ENCODE measurements around the gene DEFB123.

GRCh38 chr20:31490752-31491151 is 50.3 kb downstream of the DEFB123 start:
- TF ChIP-seq, protein P1, sequence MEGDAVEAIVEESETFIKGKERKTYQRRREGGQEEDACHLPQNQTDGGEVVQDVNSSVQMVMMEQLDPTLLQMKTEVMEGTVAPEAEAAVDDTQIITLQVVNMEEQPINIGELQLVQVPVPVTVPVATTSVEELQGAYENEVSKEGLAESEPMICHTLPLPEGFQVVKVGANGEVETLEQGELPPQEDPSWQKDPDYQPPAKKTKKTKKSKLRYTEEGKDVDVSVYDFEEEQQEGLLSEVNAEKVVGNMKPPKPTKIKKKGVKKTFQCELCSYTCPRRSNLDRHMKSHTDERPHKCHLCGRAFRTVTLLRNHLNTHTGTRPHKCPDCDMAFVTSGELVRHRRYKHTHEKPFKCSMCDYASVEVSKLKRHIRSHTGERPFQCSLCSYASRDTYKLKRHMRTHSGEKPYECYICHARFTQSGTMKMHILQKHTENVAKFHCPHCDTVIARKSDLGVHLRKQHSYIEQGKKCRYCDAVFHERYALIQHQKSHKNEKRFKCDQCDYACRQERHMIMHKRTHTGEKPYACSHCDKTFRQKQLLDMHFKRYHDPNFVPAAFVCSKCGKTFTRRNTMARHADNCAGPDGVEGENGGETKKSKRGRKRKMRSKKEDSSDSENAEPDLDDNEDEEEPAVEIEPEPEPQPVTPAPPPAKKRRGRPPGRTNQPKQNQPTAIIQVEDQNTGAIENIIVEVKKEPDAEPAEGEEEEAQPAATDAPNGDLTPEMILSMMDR (conservative IDR thresholded peaks at IDR 0.05; ENCODE audit: low read depth, low read length) = no peak
- no peak for TF ChIP-seq EZH2 (IDR thresholded peaks at IDR 0.05; ENCODE audit: borderline replicate concordance, low read depth, low read length, poor library complexity, severe bottlenecking)
